HG03045 (cell line): Measurements from ENCODE around the gene FAM20A.
"Not testable (repeated sequence)": the region's sequence is repeated elsewhere in the genome, so short reads cannot be mapped to it uniquely, and the experiment has no call there.

Source experiments
- ATAC-seq: cut with Tn5 transposase; IDR thresholded peaks from one replicate; pipeline ENCODE4 v1.9.1; 2021; ENCODE audit warnings: mild to moderate bottlenecking, moderate library complexity; ENCODE audit not compliant: unreplicated experiment

FAM20A gene

DNA sequence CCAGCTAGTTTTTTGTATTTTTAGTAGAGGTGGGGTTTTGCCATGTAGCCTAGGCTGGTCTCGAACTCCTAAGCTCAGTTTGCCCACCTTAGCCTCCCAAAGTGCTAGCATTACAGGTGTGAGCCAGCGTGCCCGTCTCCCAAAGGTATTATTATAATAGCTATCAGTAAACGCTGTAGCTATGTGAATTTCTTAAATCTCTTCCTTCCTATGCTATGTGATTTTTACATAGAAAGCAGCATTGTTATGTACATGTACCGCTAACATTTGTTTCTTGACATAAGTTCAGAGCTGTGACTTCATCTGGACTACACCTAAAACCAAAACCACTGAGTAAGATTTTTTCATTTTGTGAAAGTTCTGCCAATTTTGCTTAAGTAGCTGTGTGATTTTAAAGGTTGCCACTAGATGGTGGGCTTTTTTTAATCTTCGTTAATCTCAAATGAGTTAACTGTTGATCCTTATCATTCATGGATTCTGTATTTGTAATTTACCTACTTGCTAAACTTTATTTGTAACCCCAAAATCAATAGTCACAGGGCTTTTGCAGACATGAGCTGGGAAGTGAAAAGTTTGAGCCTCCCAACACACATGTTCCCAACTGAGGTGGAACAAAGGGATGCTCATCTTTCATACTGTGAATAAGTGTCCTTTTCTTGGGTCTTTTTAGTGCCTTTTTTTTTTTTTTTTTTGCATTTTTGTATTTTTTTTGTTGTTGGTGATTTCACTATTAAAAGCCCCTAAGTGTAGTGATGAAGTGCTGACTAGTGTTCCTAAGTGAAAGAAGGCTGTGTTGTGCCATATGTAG is 67.1 kb downstream of the FAM20A start:
- no peak for ATAC-seq

DNA sequence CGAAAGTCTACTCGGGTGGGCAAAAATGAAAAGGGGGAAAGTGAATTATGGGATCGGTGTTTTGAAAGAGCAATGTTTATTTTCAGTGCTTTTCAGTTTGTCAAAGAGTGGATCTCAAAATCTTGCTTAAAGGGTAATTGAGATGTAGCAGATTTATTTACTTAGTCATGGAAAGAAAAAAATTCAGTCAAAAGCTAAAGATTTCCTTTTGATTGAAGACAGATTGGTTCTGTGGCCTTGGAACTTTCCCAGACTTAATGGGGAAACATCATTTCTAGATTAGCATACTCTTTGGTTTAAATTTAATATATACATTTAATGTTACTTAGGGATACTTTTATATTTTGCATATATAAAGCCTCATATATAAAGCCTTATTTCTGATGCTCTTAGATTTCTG is 68.3 kb downstream of the FAM20A start:
- ATAC-seq, result no peak

DNA sequence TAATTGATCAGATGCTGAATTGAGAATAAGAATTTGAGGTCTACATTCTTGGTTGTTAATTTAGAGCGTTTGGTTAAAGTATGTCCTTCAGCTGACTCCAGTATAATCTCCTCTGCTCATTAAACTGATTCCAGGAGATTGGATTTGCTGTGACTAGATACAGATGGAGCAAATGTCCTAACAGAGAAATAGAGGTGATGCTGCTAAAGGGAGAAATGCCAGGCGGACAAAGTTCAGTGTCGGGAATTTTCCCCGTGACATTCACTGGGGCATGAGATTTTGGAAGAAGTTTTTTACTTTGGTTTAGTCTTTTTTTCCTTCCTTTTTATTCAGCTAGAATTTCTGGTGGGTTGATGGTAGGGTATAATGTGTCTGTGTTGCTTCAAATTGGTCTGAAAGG is 69.9 kb downstream of the FAM20A start:
- no peak for ATAC-seq

GRCh38 chr17:68527314-68527713 is 73.9 kb downstream of the FAM20A start:
- ATAC-seq, result no peak

GRCh38 chr17:68526548-68526947 is 74.6 kb downstream of the FAM20A start:
- ATAC-seq, result no peak

- no peak for ATAC-seq
Measured at GRCh38 chr17:68522266-68522665, 78.9 kb downstream of the FAM20A start.

GRCh38 chr17:68519911-68520310 is 81.3 kb downstream of the FAM20A start:
- no peak for ATAC-seq

- not testable (repeated sequence) for ATAC-seq
Measured at GRCh38 chr17:68519051-68519450, 82.1 kb downstream of the FAM20A start.

DNA sequence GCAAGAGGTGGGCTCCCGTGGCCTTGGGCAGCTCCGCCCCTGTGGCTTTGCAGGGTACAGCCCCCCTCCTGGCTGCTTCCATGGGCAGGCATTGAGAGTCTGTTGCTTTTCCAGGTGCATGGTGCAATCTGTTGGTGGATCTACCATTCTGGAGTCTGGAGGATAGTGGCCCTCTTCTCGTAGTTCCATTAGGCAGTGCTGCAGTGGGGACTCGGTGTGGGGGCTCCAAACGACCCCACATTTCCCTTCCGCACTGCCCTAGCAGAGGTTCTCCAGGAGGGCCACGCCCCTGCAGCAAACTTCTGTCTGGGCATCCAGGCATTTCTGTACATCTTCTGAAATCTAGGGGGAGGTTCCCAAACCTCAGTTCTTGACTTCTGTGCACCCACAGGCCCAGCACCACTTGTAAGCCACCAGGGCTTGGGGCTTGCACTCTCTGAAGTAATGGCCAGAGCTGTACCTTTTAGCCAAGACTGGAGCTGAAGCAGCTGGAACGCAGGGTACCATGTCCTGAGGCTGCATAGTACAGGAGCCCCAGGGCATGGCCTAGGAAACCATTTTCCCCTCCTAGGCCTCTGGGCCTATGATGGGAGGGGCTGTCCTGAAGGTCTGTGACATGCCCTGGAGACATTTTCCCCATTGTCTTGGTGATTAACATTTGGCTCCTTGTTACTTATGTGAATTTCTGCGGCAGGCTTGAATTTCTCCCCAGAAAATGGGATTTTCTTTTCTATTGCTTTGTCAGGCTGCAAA is 82.9 kb downstream of the FAM20A start:
- ATAC-seq, result no peak

DNA sequence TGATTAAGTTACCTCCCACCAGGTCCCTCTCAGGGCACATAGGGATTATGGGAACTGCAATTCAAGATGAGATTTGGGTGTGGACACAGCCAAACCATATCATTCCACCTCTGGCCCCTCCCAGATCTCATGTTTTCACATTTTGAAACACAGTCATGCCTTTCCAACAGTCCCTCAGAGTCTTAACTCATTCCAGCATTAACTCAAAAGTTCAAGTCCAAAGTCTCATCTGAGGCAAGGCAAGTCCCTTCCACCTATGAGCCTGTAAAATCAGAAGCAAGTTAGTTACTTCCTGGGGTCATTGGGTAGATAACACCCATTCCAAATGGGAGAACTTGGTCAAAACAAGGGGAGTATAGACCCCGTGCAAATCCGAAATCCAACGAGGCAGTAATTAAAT is 83.6 kb downstream of the FAM20A start:
- not testable (repeated sequence) for ATAC-seq

- ATAC-seq, result no peak
Measured at GRCh38 chr17:68516732-68517131, 84.4 kb downstream of the FAM20A start.

- ATAC-seq, result no peak
Measured at GRCh38 chr17:68514831-68515635, 86.1 kb downstream of the FAM20A start.

GRCh38 chr17:68513932-68514331 is 87.2 kb downstream of the FAM20A start:
- ATAC-seq, result no peak

DNA sequence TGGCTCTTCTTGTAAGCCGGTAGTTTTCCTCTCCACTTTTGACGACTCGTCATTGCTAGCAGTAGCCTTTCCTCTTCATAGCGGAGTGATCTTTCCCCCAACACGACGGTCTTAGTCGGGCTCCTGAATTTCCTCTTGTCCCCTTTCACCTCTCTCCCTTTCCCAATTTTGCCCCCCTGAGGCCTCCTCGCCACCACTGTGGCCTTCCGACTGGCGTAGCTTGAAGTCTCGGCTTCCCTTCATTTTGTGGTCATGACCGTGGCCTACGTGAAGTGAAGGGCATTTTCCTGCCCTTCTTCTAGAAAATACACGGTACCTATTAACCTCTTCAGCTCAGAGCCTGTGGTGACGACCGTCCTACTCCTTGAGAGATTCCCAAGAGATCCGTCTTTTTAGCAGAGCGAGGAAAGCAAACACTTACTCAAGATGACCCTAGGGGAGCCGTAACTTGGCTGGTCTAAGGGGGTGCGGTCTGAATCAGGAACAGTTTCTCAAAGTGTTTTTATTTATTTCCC is 88.2 kb downstream of the FAM20A start:
- ATAC-seq, result no peak

- ATAC-seq, result peak; percentile 95
Measured at GRCh38 chr17:68512247-68512959, 88.8 kb downstream of the FAM20A start, which contains the start of gene PRKAR1A. Gene PRKAR1A (plus strand): TSS chr17:68512430. CDS start chr17:68515400, 2,970 bp downstream.

- peak; percentile 48 for ATAC-seq
Measured at GRCh38 chr17:68511671-68512246, 89.4 kb downstream of the FAM20A start.

DNA sequence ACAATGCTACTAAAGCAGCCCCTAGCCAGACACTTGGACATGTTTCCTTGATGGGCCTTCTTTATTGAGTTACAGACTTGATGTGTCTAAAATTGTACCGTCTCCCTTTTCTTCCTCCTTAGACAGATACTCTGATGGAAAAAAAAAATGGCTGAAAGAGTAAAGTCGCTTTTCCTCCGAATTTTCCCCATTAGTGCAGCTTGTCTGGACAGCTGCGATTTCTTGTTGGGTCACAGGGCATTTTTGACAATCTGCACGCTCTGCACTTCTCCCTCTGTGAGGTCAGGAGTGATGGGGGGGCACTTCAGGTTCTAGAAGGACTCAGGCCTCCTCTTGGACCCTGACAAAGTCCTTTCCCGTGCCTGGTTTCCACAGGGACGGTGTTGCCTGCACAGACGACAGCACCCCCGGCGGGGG is 89.9 kb downstream of the FAM20A start:
- no peak for ATAC-seq

- no peak for ATAC-seq
Measured at GRCh38 chr17:68509141-68510057, 91.8 kb downstream of the FAM20A start.

DNA sequence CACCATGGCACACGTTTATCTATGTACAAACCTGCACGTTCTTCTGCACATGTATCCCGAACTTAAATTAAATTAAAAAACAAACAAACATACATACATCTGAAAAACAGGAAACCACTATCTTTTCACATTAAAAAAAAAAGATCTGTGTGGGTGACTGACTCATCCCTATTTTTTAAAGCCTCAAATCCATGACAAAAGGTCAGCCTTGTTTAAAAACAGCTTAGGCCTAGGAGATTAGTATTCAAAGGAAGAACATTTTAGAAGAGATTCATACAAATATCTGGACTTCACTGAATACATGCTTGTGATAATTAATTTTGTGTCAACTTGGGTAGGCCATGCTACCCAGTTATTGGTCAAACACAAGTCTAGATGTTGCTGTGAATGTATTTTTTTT is 93.6 kb downstream of the FAM20A start:
- no peak for ATAC-seq
